SJSA1 (cell line): Measurements from ENCODE around the gene OTOGL. TPM values are rescaled to one million over a fixed set of nuclear protein-coding genes. Genes with fewer than 3 reads are reported as not detected.
"Not testable (repeated sequence)": the region's sequence is repeated elsewhere in the genome, so short reads cannot be mapped to it uniquely, and the experiment has no call there.

Source experiments
- DNase-seq, 2 experiments: peaks; one replicate each; pipeline ENCODE4 v3.0.0-alpha.2; 2015 to 2020; ENCODE audit warnings: low spot score in 2 of 2, low read depth in 1 of 2
- H3K27ac ChIP-seq: fragments of 250-450 bp; sonication (Bioruptor Pico); 2 replicates; pipeline ENCODE4 v1.5.1; 2020; ENCODE audit warnings: mild to moderate bottlenecking, moderate library complexity
- H3K27me3 ChIP-seq: fragments of 250-450 bp; sonication (Bioruptor Pico); replicated peaks from 2 replicates; pipeline ENCODE4 v1.5.1; 2020; ENCODE audit warnings: mild to moderate bottlenecking, moderate library complexity
- H3K36me3 ChIP-seq: fragments of 250-450 bp; sonication (Bioruptor Pico); 2 replicates; pipeline ENCODE4 v1.5.1; 2020; ENCODE audit warnings: mild to moderate bottlenecking
- H3K4me1 ChIP-seq: fragments of 250-450 bp; sonication (Bioruptor Pico); replicated peaks from 2 replicates; pipeline ENCODE4 v1.6.1; 2021; ENCODE audit warnings: mild to moderate bottlenecking
- H3K4me3 ChIP-seq: fragments of 250-450 bp; sonication (Bioruptor Pico); 2 replicates; pipeline ENCODE4 v1.5.1; 2020; ENCODE audit warnings: mild to moderate bottlenecking
- H3K9me3 ChIP-seq: fragments of 250-450 bp; sonication (Bioruptor Pico); replicated peaks from 2 replicates; pipeline ENCODE4 v1.5.1; 2020; ENCODE audit warnings: mild to moderate bottlenecking
- total RNA-seq: library from RNA; depleted of rRNA; stranded (reverse); fragments of >200 nt; shearing (Covaris generic); gene quantifications from 2 replicates; pipeline ENCODE4 v1.2.3, GENCODE V29; 2014; rRNA removed

OTOGL gene
- 0.08 and 0.50 TPM in 2 replicates for total RNA-seq

DNA sequence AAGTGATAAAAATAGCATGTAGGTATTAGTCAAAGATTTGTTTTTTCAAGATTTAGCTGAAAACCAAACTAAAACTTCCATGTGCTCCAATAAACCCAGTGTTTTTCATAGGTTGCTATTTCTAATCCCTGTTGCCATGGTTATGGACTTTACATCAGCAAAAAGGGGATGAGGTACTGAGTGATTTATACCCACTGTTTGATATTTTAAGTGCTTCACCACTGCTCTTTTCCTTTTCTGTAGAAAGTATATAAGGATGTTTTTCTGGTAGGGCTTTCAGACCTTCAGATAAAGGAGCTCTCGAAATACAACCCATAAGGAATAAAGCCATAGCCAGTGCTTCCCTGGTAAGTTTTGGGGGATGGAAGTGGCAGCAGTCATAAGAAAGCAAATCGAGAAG lies at the start of gene OTOGL:
Gene OTOGL, plus strand, starts transcription at position 279 of the 400 bp plus-strand sequence. CDS start 109,895 bp downstream, outside the sequence.
- Histone ChIP-seq H3K36me3 (no peaks in the 10 kb centered on the region), H3K9me3 (no peaks in the 10 kb centered on the region), H3K4me1 (peaks cover 6% of the 10 kb centered on the region), H3K27me3 (no peaks in the 10 kb centered on the region), H3K4me3 (no peak within 1 kb of the TSS), H3K27ac (no peak within 1 kb of the TSS)
- no peak for DNase-seq

DNA sequence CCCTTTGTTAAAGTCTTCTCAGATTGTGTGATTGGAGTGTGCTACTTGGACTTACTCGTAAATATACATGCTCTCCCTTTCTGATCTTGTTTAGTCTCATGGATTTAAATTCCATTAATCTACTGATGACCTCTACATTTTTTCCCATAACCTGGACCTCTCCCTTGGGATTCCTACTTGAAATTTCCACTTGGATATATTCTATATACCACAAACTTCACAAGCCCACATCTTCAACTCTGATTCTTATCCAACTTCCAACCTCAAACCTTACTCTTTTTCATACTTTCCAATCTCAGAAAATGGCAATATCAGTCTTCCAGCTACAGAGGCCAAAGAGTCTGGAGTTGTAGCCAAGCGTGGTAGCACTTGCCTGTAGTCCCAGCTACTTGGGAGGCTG lies 49.1 kb upstream of the OTOGL start:
- no peak for DNase-seq
- no peak overlapping the region for H3K4me3 ChIP-seq
- H3K36me3 ChIP-seq: no peaks in the 10 kb centered on the region
- no peak overlapping the region for H3K27ac ChIP-seq
- H3K27me3 ChIP-seq: no peaks in the 10 kb centered on the region
- H3K9me3 ChIP-seq: no peaks in the 10 kb centered on the region
- H3K4me1 ChIP-seq: peaks cover 5% of the 10 kb centered on the region

- H3K9me3 ChIP-seq: no peaks in the 10 kb centered on the region
- DNase-seq: no peak
- no peak overlapping the region for H3K27ac ChIP-seq
- no peak overlapping the region for H3K4me3 ChIP-seq
- no peaks in the 10 kb centered on the region; the same call in 1 of the 2 replicates for H3K4me1 ChIP-seq
- no peaks in the 10 kb centered on the region for H3K27me3 ChIP-seq
- no peaks in the 10 kb centered on the region for H3K36me3 ChIP-seq
Measured at GRCh38 chr12:80053051-80053790, 46.1 kb upstream of the OTOGL start.

GRCh38 chr12:80056232-80056631 lies 43.1 kb upstream of the OTOGL start:
- no peak for DNase-seq
- no peaks in the 10 kb centered on the region for H3K36me3 ChIP-seq
- H3K4me3 ChIP-seq: no peak overlapping the region
- no peak overlapping the region for H3K27ac ChIP-seq
- H3K4me1 ChIP-seq: no peaks in the 10 kb centered on the region; the same call in 1 of the 2 replicates
- no peaks in the 10 kb centered on the region for H3K9me3 ChIP-seq
- no peaks in the 10 kb centered on the region for H3K27me3 ChIP-seq

GRCh38 chr12:80056845-80057244 lies 42.5 kb upstream of the OTOGL start:
- H3K4me1 ChIP-seq: no peaks in the 10 kb centered on the region; the same call in 1 of the 2 replicates
- H3K9me3 ChIP-seq: no peaks in the 10 kb centered on the region
- no peaks in the 10 kb centered on the region for H3K27me3 ChIP-seq
- no peak overlapping the region for H3K27ac ChIP-seq
- no peaks in the 10 kb centered on the region for H3K36me3 ChIP-seq
- H3K4me3 ChIP-seq: no peak overlapping the region
- DNase-seq: no peak

GRCh38 chr12:80058586-80058985 lies 40.8 kb upstream of the OTOGL start:
- DNase-seq: no peak
- Histone ChIP-seq H3K36me3 (no peaks in the 10 kb centered on the region), H3K27ac (no peak overlapping the region), H3K4me3 (no peak overlapping the region), H3K9me3 (no peaks in the 10 kb centered on the region), H3K4me1 (no peaks in the 10 kb centered on the region), H3K27me3 (no peaks in the 10 kb centered on the region)

- Histone ChIP-seq H3K27ac (no peak overlapping the region), H3K4me3 (no peak overlapping the region), H3K27me3 (no peaks in the 10 kb centered on the region), H3K4me1 (no peaks in the 10 kb centered on the region), H3K36me3 (no peaks in the 10 kb centered on the region), H3K9me3 (no peaks in the 10 kb centered on the region)
- DNase-seq: no peak
Measured at GRCh38 chr12:80059102-80059501, 40.2 kb upstream of the OTOGL start.

GRCh38 chr12:80059875-80060274 lies 39.5 kb upstream of the OTOGL start:
- Histone ChIP-seq H3K9me3 (no peaks in the 10 kb centered on the region), H3K4me3 (no peak overlapping the region), H3K4me1 (no peaks in the 10 kb centered on the region), H3K27ac (no peak overlapping the region), H3K27me3 (no peaks in the 10 kb centered on the region), H3K36me3 (no peaks in the 10 kb centered on the region)
- no peak for DNase-seq

DNA sequence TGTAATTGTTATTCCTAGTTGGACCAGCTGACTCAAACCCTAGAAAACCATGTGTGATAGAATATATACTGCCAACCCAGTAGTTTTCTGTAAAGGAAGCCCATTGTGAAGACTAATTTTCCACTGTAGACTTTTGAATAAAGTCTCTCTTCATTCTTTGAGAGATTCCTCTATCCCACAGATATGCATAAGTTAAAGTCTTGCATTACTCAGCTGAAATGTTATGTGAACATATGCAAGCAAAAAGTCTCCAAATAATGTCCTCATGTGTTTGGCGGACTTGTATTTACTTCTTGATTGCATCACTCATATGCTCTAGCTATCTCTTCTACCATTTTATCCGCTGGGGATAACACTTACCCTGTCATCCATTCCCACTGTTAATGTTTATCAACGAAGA lies 35.1 kb upstream of the OTOGL start:
- Histone ChIP-seq H3K4me1 (no peaks in the 10 kb centered on the region), H3K27me3 (no peaks in the 10 kb centered on the region), H3K4me3 (no peak overlapping the region), H3K9me3 (no peaks in the 10 kb centered on the region), H3K27ac (no peak overlapping the region), H3K36me3 (no peaks in the 10 kb centered on the region)
- no peak for DNase-seq

DNA sequence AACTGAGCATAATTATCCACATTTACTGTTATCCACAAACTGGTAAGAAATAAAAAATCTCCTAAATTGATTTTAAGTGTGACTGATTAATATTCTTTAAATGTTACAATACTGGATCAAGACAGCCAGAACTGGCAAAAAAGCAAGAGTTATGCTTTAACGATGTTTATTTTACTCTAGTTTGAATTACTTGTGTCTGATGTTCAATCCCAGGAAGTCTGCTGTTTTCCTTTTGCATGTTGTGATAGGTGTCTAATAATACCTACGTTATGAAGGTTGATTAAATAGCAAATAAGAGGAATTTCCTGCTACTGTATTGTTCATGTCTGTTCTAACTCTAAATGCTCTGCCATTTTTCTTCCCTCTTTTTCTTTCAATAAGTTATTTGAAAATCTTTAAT lies 34.4 kb upstream of the OTOGL start:
- H3K9me3 ChIP-seq: no peaks in the 10 kb centered on the region
- no peaks in the 10 kb centered on the region for H3K4me1 ChIP-seq
- no peak for DNase-seq

DNA sequence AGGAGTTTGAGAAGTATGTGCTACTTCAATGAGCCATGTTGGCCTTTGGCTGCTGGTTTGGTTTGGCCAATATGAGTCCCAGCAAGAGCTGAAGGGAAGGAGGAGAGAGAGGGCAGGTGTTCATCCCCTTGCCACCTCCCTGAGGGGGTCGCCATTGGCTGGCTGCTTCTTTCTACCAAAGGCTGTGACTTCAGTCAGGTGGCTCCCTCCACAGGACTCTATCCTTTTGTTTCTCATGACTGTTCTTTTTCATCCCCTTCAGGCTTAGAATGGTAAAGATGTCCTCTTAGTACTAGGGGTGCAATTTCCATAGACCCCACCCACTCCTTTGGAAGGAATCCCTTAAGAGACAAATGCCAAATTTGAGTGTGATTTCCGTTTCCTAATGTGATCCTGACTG lies 31.2 kb upstream of the OTOGL start:
- no peak for DNase-seq
- Histone ChIP-seq H3K4me3 (no peak overlapping the region), H3K27ac (no peak overlapping the region), H3K4me1 (no peaks in the 10 kb centered on the region), H3K9me3 (no peaks in the 10 kb centered on the region), H3K36me3 (no peaks in the 10 kb centered on the region), H3K27me3 (no peaks in the 10 kb centered on the region)

More for the DNA sequence above, 34.4 kb upstream of the OTOGL start:
- no peaks in the 10 kb centered on the region for H3K27me3 ChIP-seq
- H3K36me3 ChIP-seq: no peaks in the 10 kb centered on the region
- H3K4me3 ChIP-seq: no peak overlapping the region
- H3K27ac ChIP-seq: no peak overlapping the region

- not testable (repeated sequence) for H3K4me3 ChIP-seq, H3K27me3 ChIP-seq
Measured at GRCh38 chr12:80083892-80084614, 15.3 kb upstream of the OTOGL start.

DNA sequence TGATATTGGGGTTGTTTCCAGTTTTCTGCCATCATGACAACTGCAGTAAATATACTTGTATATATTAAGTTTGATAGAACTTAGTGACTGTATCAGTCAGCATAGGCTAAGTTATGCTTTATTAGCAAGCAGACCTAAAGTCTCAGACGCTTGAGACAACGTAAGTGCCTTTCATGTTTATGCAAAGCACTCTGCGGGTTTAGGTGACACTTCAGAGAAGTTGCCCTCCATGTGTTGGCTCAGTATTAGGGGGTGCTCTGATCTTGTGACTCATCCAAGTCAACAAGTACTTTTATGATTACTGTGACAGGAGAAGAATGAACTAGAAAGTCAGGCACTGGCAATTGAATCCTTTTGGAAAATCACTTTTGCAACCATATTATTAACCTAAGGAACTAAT lies 13.3 kb upstream of the OTOGL start:
- Histone ChIP-seq H3K27ac (no peak overlapping the region), H3K4me1 (no peaks in the 10 kb centered on the region), H3K36me3 (no peaks in the 10 kb centered on the region), H3K4me3 (no peak overlapping the region), H3K27me3 (no peaks in the 10 kb centered on the region), H3K9me3 (0 out of 2 replicates have a peak, but pooled peaks cover 3% of the 10 kb centered on the region)
- DNase-seq: no peak

More at GRCh38 chr12:80083892-80084614, 15.3 kb upstream of the OTOGL start:
- H3K4me1 ChIP-seq, H3K36me3 ChIP-seq, DNase-seq, H3K9me3 ChIP-seq, H3K27ac ChIP-seq: not testable (repeated sequence)

DNA sequence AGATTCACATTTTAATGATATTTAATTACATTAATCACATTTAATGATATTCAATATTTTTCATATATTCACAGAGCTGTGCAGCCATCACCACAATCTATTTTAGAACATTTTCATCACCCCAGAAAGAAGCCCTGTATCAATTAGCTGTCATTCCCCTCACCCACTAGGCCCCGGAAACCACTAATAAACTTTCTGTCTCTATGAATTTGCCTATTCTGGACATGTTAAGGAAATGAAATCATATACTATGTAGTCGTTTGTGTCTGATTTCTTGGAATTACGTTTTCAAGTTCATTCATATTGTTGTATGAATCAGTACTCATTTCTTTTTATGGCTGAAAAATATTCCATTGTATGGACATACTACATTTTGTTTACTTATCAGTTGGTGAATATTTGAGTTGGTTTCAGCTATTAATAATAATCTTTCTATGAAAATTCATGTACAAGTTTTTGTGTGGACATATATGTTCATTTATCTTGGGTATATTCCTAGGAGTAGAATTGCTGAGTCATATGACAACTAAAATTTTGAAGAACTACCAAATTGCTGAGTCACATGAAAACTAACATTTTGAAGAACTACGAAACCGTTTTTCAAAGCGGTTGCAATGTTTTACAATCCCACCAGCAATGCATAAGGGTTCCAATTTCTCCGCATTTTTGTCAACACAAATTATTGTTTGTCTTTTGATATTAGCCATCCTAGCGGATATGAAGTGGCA lies 11.7 kb upstream of the OTOGL start:
- no peak overlapping the region for H3K4me3 ChIP-seq
- H3K27ac ChIP-seq: 0 out of 2 replicates have a peak overlapping the region, but pooled peaks have one; percentile 5
- H3K4me1 ChIP-seq: no peaks in the 10 kb centered on the region
- H3K9me3 ChIP-seq: 0 out of 2 replicates have a peak, but pooled peaks cover 3% of the 10 kb centered on the region
- H3K27me3 ChIP-seq: no peaks in the 10 kb centered on the region
- no peak for DNase-seq
- H3K36me3 ChIP-seq: no peaks in the 10 kb centered on the region
